Measurements from ENCODE around the gene COL4A2.

COL4A2 gene

DNA sequence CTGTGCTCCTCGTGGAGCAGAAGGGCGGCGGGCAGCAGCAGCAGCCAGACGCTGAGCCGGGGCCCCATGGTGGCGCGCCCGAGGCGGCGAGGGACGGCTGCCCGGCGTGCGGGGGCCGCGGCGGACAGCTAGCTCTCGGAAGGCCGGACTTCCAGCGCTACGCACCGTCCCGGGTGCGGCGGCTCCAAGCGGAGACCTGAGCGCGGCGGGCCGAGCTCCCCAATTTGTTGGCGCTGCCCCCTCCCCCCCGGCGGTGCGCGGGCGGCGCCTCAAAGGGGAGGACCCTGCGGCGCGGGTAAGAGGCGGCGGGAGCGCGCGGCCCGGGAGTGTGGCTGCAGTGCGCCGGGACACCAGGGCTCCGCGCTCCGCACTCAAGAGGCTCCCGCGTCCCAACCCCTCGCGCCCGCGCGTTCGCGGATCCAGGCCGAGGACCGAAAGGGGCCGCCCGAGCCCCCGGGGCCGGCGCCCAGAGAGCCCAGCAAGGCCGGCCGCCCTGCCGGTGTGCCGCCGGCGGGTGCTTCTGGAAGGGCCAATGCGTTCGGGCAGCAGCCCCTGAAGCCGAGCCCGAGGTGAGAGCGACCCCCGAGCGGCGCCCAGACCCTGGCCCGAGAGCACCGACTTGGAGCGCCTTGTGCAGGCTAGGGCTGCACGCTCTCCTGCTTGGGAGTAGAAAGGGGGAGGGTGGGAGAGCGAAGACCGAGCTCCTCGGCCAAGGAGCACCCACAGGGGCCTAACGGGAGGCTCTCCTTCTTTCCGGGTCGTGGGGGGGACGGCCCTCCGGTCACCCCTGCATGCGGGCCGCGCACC, at the start of gene COL4A2, which contains the start of gene COL4A1:
Gene COL4A2, plus strand, starts transcription at position 325 of the 807 bp plus-strand sequence. CDS start 620 bp downstream, outside the sequence.
Gene COL4A1, minus strand, starts transcription at position 198 of the 807 bp plus-strand sequence. Its CDS starts 130 bp downstream, at position 68.
- ATAC-seq: no peak

DNA sequence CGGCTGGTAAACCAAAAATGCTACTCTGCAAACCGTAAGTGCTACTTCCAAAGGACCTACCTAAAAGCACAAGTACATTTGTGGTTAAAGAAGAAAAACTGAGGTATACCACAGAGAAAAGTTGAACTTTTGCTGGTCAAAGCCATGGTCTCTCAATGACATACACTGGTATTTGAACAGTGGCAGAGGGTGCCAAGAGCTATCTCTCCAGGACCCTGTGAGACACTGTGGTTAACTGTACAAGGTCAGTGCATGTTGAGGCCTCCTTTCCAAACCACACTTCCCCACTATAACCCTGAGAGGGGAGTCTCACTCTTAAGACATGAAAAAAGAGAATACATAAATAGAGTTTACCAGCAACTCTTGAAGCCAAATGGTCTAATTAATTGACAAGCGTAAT, 49.7 kb upstream of the COL4A2 start:
- ATAC-seq: no peak

DNA sequence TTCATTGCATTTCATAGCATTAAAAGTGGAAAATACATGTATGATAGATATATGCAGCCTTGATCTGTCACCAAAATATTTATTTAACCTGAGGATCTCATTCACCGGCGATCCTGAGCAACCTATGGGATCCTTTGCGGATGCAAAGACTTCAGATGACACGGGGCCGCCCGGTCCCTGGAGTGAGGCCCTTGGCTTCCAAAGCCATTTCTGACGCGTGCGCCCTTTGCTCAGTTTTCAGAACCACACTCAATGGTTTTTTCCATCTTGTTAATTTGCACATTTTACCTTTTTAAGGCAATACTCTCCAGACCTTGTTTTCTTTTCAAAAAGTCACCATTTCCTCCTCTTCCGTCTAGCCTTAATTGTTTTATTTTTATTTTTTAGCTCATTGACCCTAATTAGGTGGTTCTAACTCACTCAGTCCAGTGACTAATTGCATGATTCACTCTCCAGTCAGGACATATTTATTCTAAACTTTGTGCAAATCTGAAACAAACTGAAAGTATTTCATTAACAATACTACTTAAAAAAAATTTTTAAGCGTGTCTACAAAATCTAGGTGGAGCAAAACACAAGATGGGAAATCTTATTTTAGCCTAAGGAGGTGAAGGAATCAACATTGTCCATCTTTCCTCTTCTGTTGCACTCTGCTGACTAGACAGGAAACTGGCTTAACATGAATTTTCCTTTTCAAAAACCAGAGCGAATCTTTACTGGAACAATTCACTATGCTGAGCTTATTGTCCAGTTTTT, 48.0 kb upstream of the COL4A2 start:
- no peak for ATAC-seq

DNA sequence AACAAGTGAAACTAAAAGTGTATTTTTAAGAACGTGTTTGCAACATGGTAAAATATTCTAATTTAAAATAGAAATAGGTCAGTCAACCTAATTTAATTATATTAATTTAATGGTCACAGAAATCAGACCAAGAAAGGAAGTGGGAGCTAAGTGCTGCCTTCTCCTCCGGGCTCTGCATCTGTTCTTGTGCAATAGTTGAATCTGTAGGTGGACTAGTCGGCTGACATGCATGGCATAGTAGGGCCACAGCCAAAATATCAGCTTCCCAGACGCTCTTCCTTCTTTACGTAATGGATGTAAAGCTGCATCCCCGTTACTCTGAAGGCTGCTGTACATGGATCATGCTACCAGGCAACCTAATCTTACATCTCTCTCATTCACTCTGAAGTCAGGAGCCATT, 47.4 kb upstream of the COL4A2 start:
- ATAC-seq: no peak

DNA sequence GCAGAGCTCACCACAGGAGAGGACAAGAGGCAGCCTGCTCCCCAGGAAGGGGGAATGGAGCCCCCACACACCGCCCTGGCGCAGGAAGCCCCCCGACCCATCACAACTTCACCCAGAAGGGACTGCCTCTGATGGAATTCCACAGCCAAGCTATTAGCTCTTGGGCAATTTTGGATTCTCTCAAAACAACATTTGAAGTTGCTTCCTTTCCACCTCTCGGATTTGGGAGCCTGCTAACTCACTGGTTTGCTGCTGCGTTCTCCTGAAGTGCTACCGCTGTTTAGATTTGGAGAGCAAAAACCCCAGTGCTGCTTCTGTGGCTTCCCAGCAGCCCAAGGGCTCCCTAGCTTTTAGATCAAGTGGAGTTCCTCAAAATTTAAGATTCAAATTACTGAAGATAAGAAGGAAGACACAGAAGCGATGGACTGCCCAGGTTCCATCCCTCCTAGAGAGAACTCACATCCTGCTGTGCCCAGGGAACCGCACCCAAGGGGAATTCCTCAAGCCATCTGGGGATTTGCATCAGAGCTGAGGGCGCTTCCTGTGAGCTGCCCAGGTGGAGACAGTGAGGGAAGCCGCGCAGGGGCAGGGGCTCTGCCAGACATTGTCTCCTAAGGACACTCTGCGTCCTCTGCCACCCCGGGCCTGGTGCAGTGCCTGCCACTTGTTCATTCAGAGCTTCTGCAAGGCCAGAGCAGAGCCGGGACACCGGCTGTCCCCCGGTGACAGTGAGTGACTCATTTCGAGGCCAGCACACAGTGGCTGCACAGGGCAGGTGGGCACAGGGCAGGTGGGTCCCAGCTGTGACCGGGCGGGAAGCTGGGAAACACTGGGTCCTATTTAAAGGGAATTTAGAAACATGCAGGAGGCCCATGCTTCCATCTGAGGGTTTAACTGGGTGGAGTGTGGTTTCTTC, 45.7 kb upstream of the COL4A2 start:
- no peak for ATAC-seq

DNA sequence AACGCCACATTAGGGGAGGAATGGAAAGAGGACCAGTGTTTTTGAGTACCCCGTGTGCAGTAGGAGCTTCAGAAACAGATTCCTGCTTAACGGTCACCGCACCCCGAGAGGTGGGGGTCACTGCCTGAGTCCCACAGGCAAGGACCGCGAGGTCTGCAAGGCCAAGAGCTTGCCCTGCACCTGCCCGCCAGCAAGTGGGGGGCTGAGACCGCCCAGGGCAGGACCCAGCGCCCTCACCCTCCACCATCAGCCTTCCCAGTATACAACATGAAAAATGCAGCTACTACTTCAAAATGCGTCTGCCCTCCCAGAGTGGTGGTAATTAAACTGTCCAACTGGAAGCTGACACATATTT, 45.0 kb upstream of the COL4A2 start:
- ATAC-seq: no peak

DNA sequence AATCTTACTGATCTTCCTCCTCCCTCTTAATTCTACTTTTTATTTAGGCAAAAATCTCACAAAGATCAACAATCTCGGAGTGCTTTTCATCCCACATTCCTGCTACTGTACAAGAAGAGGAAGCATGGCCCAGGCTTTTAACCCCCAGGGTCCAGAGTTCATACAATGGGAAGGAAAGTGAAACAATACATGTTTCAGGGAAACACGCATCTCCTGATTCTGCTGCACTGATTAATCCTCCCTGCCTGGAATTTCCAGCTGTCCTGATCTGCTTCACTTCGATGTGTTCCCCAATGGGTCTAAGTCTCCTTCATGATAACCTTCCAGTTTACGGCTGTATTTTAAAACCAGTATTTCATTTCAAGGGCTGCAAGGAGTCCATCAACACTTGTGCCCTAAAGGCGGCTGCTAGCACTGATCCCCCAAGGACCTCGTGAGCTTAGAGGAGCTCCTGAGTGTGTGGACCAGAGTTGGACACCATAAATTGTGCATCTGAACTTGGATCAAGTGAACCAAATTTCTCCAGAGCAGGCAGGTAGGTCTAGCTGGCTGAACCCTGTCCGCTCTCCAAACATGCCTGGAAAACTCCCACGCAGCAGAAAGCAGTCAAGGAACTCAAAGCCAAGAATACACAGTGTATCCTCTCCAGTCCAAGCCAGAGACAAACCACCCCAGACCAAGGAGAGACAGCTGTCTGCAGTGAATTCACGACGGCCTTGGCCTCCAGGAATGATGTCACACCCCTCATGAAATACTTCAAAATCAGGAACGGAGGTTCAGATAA, 44.4 kb upstream of the COL4A2 start:
- no peak for ATAC-seq

DNA sequence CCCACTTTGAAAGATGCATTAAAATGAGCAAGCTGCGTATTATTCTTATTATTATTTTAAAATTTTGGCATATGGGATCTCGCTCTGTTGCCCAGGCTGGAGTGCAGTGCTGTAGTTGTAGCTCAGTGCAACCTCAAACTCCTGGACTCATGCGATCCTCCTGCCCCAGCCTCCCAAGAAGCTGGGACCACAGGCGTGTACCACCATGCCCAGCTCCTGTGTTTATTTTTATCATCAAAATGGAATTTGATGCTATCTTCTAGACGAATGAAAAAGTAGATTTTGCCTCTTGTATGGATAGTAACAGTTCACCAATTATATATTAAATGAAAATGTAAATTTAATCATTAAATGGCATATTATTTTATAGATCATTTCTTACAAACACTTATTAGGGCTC, 43.7 kb upstream of the COL4A2 start:
- no peak for ATAC-seq

DNA sequence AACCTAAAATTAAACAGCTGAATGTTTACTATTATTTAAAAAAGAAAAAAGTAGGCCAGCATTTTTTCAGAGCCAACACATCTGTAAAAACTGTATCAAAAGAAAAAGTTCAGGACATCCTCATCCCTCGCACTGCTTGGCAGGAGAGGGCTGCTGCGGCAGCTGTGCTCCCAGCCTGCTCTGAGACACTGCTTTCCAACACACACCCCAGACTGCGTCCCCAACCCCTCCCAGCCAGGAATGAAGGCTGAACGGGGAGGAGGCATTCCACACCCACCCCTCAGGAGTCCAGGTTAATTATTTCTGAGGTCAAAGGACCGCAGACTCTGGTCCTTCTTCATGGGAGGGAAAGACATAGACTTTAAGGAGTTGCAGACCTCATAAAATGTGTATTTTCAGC, 43.2 kb upstream of the COL4A2 start:
- ATAC-seq: no peak

DNA sequence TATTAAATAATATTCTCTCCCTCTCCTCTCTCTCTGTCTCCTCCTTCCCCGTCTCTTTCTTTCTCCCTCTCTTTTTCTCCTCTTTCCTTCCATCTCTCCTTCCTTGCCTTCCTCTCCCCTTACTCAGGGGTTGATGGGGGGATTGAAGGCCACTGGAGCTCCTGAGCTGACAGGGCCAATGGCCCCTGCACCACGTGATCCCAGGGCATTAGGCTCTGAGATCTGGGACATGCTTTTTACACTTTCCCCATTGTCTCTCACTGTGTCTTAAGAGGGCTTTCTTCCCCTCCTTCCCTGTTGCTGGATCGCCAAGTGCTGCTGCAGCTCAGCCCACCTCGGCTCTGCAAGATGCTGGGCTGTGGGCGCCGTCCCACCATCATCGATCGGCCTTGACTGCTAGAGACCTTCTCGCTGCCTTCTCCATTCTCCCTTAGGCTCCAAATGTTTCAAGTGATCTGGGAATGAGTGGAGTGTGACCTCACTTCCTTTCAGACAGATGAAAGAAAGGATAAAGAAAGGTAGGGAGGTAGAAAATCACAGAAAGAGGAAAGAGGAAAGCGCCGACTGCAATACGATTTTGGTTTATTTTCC, 42.3 kb upstream of the COL4A2 start:
- ATAC-seq: no peak

DNA sequence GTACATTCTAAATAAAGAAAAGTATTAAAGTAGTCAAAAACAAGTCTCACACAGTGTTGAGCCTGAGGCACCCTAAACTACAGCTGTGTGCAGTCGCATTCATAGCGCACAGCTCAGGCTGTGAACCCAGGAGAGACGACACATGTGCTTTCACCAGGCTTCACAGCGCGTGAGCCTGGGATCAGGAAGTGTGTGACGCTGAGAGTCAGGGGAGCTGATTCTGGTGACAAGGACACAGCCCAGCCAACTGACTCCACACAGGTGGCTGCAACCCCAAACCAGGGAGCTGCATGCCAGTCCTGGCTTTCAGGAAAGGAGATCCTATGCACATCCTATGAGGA, 41.8 kb upstream of the COL4A2 start:
- no peak for ATAC-seq

DNA sequence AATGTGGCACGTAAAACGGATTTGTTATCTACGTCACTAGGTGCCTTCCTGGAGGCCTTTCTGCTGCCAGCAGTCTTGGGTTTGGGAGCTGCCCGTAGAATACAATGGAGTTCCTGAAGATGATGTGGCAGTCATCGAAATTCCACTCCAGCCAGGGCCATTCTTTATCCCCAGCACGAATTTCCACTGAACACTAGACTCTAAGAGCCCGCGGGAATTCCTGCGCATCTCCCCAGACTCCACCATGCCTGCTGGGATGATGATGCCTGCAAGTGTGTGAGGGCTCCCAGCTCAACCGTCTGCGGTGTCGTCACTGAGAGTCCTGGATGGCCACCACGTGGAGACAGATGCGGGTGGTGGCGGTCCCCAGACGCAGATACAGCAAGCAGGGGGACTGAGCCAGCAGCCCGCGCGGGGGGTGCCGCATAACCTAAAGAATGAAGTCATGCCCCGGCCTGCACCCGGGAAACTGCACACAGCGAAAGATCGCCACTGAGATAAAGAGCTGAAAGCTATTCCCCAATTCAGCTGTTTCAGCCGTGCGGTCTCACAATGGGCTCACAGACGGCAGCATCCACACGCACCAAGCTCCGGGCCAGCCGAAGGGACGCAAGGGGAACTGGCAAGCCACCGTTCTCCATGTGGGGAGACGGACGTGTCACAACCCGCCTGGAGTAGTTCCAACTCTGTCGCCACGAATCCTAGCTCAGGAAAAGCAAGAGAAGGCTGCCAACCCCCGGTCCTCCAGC, 41.2 kb upstream of the COL4A2 start:
- no peak for ATAC-seq

DNA sequence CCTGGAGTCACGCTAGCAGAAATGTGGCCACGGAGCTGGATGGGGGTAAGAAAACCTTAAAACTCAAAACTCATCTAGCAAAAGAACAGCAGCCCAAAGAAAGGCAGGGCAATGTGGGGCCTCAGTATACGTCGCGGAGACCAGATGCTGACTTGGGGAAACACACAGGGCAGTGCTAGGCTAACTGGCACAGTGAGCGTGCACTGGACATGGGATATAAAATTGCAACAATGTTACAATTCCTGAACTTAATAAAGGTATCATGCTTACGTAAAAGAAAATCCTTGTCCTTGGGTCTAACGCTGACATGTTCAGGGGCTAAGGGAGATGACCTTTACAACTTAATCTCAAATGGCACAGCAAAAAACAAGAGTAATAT, 40.7 kb upstream of the COL4A2 start:
- no peak for ATAC-seq

DNA sequence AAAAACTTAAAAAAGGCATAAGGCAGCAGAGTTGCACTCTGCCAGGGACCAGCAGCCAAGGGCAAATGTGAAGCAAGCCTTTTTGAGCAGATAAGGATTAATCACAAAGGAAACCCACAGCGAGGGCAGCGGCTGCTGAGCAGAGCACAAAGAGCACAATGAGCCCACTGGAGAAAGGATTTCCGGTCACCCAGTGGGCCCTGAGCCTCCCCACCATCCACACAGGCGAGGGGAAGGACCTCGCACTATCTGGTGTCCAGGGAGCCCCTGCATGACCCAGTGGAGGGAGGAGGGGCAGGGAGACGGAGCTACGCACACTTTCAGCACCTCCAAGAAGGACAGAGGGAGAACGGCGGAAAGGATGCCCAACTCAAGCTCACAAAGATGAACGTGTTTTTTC, 40.1 kb upstream of the COL4A2 start:
- ATAC-seq: no peak

DNA sequence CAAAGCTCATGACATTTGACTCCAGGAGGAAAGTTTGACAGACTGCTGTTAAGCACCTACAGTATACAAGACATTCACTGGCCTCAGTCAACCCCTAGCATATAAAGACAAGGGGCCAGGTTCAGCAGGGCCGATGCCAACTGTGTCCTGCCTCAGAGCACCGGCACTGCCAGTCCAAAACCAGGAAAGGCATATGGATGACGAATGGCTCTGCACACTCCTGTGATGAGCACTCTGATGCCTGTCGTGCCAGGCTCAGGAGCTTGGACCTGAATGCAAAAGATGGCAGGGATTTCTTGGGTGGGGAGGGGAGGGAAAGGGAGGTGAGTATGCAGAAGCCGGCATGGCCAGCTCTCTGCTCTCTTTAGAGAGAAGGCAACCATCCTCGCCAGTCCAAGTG, 39.0 kb upstream of the COL4A2 start:
- no peak for ATAC-seq

DNA sequence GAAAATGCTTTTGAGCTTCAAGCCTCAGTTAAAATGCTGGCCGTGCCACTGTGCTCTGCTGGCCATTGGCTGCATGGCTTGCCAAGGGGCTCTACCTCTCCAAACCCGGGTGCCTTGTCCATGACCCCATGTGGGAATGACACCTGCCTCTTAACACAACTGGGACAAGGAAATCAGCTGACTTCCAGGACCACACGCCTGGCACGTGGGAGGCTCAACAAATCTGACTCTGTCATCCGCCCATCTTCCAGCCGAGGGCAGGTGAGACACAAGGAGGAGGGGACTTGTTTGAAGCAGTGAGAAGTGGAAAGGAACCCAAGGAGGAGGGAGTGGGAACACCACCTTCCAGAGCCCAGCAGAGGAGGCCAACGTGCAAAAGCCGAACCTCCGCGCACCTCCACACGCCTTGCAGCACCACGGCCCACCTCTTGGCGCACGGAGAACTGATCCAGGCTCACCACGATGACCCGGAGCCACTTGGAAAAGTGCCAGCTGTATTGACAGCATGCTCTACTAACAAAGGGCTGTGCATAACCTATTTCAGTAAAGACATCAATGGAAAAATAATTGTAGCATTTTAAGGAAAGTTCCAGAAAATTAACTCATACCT, 38.4 kb upstream of the COL4A2 start:
- no peak for ATAC-seq

DNA sequence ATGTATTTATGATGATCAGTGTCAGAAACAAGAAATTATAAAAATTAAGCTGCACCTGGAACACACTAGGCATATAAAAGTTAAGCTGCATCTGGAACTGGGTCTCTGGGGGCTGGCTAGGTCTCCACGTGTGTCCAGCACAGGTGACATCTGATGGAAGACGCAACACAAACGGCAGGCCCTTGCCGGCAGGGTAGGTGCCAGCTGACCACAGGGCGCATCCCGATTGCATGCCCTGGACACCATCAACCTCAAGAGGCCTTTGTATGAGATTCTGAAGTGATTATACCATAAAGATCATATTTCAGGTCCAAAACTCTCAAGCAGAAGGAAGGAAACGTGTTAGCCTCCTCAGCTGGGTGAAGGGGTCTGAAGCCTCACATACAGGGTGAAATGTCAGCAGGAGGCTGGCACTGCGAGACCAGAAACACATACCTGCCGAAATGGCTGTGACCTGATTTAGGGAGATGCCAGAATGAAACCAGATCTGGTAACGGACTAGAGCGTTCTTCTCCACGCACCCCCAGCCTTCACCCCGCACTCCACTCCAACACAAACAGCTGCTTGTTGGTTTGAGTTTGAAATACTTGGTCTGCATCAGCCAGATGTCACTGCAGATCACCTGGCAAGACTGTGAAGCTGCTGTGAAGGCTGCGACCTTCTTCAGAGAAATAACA, 37.4 kb upstream of the COL4A2 start:
- ATAC-seq: no peak

DNA sequence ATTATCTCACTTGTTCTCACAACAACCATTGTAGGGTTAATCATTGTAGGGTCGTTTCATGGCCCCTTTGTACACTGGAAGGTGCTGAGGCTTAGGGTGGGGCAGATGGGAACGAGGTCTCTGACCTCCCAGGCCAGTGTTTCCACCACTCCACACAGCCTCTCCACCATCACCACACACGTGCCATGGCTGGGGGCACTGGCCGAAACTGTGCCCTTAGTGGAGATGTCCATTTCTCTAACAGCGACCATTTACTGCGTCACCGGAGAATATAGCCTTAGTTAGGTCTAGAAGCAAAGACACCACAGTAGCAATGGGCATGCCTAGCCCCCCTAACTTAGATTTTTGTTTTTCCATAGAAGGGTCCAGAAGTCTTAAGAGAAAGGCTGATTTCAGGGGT, 36.6 kb upstream of the COL4A2 start:
- ATAC-seq: no peak

DNA sequence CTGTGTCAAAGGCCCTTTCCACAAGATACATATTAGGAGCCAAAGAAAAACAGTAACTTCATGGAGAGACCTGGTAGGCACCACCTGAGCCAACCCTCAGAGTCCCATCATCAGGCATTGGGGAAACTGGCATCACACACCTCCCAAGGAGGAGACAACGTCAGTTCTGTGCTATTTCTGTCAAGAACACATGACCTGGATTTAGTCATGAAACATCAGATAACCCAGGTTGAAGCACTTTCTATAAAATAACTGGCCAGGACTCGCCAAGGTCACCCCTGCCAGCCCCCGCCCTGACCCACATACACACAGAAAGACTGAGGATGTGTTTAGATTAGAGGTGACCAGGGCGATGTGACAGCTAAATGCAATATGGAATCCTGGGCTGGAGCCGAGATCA, 35.8 kb upstream of the COL4A2 start:
- ATAC-seq: no peak

DNA sequence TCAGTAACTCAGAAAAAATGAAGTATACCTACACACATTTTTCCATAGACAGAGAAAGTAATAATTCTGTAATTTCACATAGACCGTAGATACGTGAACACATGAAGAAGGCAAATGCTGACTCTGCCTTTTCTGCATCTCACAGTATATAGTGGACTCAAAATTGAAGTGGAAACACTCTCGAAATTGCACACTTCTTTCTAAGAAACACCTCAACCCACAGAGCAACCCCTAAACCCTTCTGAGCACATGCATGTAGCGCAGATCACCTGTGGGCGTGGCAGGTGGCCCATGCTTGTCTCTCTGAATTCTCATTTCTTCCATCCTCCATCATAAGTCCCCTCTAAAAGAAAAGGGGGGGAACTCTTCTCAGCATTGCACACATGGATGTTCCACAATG, 34.9 kb upstream of the COL4A2 start:
- no peak for ATAC-seq
